HG03565 (cell line): ENCODE measurements around the gene PHLDA1.

Experiments
- ATAC-seq: cut with Tn5 transposase; IDR thresholded peaks from one replicate; pipeline ENCODE4 v1.9.1; 2021; ENCODE audit warnings: mild to moderate bottlenecking, moderate library complexity; ENCODE audit not compliant: unreplicated experiment

Gene PHLDA1

DNA sequence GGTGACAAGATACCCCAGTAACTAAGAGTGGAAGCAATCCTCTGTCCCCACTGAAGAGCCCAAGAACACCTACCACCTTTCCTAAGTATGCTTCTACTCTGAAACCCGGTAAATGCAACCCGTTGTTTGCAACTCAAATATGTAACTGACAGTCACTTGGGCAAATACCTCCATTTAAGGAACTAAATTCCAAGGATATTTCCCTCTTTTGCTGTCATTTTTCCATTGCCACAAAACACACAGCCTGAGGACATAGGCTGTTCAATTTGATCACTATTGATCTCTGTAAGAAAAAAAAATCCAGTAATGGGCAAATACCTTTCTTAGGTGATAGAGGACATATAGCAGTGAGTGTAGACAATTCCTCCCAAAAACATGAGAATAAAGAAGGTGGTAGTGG lies 6.6 kb upstream of the PHLDA1 start:
- ATAC-seq = no peak

DNA sequence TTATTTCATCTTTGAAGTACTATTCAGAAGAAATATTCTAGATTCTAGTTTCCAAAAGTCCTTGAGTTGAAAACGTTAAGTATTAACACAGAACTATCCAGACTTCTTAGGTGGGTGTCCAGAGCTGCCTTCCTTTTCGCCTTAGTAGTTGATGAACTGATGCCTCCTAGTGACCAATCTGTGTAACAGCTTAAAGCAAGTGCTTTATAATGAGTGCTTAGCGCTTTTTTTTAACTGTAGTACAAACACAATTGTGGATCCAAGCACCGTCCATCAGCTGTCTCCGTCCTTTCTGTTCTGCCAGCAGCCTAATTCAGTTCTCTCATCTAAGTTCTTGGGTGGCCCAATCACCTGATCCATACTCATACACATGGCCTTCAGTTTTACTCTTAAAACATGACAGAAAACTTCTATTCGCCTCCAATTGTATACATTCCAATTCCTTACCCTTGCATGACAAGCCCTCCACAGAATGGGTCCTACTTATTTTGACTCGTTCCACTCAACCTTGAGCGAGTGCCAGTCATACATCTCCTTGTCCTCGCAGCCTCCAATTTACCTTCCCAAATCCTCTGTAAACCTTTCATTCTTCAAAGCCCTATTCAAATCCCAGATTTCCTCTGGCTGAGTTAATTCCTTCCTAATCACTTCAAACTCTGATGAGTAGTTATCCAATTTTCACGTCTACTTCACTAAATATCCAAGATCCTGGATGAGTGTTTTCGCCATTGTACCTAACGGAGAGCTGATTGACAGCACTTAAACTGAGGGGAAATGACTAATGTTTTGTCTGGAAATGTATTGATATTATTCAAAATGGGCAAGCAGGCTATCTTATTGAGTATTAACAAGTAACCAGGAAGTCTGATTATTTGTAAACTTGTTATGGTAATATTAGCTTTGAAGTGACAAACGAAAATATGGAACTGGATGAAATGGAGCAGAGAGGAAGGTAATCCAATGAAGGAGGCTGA lies 5.8 kb upstream of the PHLDA1 start:
- ATAC-seq = peak; percentile 65

DNA sequence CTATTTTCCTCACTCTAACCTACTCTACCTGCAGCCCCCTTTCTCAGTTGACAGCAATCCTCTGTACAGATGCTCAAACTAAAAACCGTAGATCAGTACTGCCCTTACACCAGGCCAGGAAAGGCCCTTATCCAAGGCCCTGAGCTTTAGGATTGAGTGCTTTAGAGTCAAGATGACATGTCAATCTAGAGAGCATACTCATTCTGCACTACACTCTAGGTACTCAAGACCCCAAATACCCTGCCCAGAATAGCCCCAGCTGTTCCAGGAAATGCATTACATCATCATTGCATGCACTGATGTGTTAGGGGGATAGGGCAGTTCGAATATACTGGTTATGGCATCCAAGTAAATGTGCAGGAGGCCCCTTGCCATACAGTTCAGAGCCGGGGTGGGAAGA lies 3.5 kb upstream of the PHLDA1 start:
- no peak for ATAC-seq

DNA sequence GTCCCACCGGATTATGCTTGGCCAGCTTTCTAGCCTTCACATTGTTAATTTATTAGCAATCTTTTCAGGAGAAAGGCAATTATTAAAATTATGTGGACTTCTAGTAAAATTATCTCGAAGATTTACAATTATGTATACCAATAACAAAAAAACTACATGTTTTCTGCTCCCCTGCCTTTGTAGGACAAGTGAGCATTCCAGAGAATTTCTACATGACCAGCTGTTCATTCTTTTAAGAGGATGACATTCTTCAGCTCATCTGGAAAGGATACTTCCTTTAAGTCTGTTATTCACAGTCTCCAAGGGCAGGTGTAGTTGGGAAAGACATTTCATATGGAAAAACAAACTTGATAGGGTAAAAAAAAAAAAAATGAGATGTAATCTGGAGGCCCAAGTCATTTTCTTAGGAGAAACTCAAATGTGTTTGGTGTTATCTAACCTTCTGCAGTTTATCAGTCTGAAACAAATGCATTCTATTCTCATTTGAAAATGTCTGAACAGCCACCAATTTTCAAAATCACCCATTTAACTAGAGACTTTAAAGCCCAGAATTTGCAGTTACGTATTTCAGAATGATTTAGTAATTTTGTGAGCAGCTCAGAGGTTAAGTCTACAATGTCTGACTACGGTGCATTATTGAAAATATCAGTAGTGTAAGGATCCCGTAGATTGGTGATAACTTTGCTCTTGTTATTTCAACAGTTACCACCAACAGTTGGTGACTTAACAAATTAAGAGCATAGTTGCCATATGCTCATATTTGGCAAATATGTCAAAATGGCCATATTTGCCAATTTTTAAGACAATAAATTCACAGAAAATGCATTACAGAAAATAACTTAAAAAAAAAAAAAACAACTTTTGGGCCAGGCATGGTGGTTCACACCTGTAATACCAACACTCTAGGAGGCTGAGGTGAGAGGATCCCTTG lies 1.8 kb upstream of the PHLDA1 start:
- ATAC-seq = no peak

DNA sequence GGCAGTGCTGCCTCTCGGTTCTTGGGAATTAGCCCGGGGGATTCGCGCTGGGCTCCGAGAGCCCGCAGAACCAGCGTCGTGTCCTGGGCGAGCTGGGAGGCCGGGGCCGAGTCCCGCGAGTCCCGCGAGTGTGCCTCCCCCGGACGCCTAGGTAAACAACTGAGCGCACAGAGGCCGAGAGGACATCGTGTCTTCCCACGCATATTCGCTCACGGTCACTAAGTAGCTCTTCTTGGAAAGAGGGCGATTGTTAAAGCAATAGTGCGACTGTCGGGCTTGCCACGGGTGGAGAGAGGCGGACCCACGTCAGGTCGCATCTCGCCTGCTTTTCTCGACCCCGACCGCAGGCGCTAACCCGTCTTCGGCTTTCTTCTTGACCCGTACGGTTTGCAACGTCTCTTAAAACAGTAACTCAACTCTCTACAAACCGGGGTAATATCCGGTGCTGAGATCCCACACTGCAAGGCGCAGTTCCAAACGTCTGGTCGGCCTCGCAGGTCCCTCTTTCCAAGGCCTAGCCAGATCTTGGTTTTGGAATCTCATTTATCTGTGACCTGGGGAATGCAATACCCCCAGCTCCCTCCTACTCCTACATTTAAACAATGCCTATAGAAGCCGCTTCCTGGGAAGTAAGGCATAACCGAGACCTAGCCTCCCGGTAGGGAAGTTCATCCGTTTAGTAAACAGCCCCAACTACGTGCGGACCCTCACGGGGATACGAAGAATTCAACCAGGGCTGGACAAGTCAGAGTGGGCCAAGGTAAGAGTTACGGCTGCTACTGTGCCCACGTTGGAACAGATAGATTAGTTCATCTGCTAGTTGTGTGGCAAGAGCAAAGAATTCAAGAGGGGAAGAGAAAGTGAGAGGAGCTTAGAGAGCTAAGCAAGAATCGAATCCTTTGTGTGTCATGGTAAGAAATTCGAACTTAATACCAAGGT lies 736 bp upstream of the PHLDA1 start:
- ATAC-seq = peak; percentile 17

DNA sequence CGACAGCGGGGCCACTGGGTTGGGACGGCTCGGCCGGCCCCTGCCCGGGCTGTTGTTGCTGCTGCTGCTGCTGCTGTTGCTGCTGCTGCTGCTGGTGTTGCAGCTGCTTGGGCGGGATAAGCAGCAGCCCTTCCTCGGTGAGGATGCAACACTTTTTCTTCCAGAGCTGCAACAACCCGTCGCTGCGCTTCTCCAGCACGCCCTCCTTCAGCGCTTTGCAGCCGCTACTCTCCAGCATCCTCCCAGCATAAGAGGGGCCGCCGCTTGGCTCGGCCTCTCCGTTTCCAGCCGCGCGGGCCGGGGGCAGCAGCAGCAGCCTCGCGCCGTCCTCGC lies 529 bp downstream of the PHLDA1 start:
- ATAC-seq = peak; percentile 7

DNA sequence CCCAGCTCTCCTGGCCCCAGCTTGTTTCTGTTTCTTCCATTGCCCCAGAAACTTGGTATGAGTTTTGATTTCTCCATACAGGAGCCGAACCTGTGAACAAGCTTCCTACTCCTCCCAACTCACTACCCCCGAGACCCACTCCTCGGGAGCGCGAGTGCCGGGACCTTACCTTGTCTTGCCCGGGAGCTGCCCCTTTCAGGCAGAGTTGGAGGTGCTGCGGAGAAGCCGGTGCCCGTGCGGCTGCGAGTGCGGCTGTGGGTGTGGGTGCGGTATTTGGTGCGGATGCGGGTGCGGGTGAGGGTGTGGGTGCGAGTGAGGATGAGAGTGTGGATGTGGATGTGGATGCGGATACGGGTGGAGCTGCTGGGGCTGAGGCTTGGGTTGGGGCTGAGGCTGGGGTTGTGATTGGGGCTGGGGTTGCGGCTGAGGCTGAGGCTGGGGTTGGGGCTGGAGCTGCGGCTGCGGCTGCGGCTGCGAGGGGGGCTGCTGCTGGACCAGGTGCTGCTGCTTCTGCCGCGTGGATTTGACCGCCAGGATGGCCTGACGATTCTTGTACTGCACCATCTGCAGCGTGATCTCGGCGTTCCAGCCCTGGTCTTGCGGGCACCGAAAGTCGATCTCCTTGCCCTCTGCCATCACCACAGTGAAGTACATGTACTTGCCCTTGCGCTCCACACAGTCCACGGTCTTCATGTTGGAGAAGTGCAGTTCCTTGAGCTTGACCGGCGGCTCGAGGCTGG lies 1.1 kb downstream of the PHLDA1 start:
- peak; percentile 1 for ATAC-seq

DNA sequence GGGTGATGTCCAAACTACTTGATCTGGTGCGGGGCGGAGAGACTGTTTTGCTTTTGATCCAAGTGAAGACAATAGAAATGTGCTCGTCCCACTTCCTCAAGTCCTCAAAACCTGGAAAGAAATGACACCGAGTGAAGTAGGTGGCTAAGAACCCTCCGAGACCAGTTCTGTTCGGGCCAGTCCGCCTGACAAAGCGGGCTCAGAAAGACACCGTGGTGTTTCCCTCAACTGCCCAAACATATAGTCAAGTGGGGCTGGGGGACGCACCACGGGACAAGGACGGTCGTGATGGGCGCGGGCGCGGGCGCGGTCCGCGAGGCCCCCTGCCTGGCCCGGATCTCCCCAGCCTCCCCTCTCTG lies 1.6 kb downstream of the PHLDA1 start:
- ATAC-seq = no peak

DNA sequence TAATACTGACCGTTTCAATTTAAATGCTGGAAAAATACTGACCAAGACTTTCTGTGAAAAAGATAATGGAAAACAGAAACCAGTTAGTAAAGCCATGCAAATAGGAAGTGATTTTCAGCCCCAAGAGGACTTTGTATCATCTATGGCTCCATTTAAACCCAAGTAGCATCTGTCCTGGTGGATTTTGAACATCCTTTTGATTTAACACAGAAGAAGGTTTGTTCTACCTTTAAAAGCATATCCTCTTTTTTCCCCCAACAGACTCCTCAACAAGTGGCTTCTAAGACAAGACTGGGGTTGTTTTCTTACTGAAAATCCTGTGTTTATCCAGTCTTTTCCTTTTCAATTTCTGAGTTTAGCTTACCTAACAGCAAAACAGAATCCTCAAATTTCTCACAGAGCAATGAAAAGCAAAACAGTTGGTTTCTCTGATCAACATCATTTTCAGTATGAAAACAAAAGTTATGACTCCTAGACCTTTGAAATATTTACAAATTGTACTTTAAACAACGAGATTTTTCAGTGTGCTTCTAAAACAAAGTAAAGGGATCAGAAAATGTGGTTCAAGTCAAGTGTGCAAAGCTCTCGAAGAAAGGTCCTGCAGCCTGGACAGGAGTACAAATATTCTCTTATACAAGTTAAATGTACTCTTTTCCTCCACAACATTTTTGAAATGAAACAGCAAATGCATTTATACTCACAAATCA lies 2.9 kb downstream of the PHLDA1 start:
- no peak for ATAC-seq

DNA sequence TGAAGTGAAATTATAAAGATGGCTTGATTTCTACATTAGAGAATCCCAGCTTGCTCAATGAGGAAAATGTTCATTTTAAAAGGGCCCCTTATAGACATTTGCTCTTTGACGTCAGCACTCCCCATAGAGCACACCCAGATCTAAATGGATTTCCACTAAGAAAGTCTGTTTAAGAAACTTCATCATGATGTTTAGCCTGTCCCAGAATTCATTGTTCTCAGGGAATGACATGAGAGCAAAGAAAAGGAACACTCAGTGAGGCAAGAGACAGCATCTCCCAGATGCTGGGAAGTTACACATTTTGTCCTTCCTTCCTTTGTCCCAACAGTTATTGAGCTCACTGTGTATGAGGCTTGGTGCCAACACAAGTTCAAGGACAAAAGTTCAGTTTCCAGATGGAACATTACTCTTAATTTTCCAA lies 4.9 kb downstream of the PHLDA1 start:
- no peak for ATAC-seq

DNA sequence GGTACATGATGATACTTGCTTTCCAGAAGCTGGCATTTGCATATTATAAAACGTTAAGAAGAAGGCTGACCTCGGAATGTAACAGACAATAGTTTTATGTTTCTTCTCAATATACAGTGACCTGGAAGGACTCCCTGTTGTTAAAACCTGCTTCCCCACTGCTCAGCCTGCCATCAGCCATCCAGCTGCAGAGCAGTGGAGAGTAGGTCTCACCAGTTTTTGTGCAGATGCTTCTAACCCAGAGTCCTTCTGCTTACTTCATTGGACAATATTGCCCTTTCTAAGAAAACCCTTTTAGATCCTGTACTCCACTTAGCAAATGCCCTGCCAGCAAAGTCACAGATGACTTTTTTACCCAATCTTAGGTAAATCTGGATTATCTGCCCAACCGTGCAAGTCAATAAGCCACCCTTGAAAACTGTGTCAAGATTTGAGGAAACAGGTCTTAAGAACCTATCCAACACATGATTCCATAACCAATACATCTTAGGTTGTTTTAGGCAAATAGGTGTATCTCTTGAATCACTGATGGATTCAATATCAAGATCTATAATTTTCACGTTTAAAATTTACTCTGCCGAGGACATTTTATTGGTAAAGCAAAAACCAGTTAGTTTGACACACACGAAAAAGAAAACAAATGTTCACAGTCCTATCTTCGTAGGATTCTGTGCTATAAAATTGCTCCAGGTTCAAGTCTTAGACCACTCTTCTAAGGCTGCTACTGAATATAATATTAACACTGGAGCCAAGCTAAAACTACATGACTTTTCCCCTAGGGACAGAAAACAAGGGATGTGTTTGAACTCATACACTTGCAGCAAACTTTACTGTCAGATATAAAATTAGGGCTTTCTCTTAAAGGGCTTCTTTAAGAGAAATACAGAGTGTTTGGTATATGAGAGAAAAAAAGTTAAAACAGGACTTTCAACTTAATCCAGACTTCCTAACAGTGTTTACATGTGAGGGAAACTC lies 5.7 kb downstream of the PHLDA1 start:
- no peak for ATAC-seq

DNA sequence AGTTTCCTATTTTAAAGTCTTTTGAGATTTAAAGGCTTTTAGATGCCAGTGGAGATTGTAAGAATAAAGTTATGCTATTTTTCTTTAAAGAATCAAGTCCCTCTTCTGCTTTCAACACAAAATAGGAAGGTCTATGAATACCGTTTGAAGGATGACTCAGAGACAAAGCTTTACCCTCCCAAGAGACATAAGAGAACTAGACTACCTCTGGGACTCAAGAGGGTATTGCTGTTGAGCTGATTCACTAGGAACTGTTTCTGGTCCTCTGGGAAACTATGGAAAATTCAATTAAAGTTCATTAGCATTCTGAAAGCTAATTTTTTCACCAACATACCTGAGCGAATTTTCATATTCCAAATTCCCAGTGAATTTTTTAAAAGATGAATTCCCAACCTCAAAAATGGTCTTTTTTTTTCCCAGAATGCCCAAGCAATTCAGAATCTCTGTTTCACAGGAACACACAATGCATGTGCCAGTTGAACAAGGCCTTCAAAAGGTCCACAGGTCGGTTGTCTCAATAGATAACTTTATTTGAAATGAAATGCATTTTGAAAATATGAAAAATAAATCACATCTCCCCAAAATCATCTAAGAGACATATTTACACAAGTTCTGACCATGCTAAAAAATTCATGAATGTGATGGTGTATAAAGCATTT lies 6.5 kb downstream of the PHLDA1 start:
- no peak for ATAC-seq

DNA sequence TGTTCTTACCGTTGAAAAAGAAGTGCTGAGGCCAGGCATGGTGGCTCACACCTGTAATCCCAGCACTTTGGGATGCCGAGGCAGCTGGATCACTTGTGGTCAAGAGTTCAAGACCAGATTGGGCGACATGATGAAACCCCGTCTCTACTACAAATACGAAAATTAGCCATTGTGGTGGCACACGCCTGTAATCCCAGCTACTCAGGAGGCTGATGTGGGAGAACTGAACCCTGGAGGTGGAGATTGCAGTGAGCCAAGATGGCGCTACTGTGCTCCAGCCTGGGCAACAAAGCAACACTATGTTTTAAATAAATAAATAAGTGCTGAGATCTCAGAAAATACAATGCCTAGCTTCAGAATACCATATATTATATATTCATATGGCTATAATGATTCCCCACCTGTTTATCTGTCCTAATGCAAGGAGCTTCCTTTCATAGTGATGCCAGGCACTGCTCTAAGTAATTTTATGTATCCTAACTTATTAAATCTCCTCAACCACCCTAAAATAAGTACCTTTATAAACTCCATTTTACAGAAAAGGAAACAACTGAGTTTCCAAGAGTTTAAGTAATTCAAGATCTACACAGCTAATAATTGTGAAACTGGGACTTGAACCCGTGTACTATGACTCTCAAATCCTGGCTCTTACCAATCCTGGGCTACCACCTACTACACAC lies 7.3 kb downstream of the PHLDA1 start:
- no peak for ATAC-seq

DNA sequence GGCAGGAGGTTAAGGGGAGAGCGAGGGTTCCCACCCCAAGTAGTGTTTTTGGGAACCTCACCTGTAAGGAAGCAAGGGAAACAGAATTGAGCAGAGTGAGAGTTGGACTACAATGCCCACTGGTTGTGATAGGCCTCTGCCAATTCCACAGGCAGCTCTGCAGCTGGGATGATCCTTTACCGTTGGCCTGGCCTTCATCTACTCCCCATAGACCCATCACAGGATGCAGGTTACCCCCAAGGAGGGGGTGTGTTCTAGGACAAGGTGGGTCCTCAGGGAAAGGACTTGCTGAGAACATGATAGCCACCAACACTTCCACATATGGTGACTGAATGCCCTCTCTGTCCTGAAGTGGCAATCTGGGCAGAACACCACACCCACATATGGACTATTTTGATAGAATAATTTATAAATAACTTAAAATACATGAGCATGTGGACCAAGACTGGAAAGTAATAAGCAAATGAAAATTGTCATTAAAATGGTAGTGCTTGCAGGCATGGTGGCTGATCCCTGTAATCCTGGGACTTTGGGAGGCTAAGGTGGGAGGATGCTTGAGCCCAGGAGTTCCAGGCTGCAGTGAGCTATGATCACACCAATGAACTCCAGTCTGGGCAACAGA lies 8.4 kb downstream of the PHLDA1 start:
- no peak for ATAC-seq

DNA sequence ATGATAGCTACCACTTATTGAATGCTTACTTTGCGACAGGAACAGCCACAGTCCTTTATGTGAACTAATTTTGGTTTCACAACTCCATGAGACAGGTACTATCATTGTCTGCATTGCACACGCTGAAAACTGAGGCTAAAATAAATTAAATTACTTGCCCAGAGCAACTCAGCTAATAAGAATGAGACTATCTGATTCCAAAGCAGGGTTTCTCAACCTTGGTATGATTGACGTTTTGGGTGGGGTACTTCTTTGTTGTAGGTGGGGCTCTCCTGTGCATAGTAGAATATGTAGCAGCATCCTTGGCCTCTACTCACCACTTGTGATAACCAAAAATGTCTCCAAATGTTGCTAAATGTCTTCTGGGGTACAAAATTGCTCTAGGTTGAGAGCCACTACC lies 9.1 kb downstream of the PHLDA1 start:
- no peak for ATAC-seq

DNA sequence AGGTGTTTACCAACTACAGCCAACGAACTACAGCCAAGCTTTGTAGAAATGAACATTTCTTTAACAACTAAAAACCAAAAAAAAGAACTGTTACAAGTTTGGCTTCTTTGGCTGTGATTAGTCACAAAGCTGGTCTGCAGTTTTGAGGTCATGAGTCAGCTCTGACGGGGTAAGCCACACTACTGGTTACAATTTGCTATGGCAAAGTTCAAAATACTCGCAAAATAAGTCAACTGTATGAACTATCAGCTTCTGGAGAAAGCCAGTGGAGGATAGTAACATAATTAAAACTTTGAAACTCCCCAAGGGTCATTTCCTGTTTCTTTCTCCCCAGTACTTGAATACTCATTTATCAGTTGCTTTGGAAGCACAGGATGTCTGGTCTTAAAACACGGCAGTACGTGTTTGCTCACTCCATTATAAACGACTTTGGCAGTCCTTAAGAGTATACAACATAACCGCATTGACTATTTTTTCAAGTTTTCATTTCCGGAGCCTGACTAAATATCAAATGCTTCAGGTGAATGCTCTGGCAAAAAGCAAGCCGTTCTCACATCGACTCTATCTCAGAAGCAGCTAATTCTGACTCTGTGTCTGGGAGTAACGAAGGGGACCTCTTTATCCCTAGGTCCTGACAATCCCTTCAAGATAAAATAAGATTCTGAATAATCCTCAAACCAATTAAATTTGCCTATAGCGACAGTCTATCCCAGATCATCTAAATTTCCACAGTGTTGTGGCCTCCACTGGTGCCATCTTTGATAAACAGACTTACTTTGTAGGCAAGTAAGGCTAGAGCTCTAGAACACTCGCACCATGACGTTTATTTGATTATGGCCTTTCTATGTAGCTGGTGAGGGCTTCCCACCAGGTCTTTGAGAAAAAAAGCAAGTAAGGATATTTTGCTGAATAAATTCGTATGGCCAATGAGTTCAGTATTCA lies 10.6 kb downstream of the PHLDA1 start:
- ATAC-seq = no peak
